Epithelial cell of umbilical artery (primary cell): Measurements from ENCODE around the gene RHOT2. TPM values are rescaled to one million over a fixed set of nuclear protein-coding genes. Genes with fewer than 3 reads are reported as not detected.

Experiments used
- total RNA-seq: library from RNA; depleted of rRNA; stranded (reverse); fragments of >200 nt; gene quantifications from 2 replicates; pipeline ENCODE4 v1.2.3, GENCODE V29; 2014

RHOT2 gene
- total RNA-seq, result 32.1 and 35.7 TPM in 2 replicates

DNA sequence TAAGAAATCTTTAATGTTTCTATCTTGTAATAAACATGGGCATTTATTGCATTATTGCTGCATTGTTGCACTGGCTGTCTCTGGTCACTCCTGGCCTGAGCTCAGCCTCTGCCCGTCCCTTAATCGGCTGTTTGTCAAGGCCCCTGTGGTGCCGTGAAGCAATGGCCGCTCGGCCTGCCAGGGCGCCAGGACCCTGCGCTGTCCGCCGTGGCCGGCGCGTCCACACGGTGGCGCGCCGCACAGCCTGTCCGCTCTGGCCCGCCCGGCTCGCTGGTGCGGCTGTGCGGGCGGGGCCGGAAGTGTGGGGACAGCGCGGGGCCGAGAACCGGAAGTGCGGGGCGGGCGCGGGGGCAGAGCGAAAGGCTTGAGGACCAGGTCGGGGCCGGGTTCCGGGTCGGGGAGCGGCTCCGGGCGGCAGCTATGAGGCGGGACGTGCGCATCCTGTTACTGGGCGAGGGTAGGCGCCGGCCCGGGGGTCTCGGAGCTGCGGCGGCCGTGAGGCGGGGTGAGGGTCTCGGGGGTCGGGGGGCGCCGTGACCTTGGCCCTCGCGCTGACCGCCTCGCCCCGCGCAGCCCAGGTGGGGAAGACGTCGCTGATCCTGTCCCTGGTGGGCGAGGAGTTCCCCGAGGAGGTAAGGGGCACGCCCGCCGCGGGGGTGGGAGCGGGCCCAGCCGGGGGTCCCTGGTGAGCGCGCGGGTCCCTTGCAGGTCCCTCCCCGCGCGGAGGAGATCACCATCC, at the start of gene RHOT2:
Gene RHOT2 (plus strand): TSS at position 353 of the 739 bp plus-strand sequence. CDS start 68 bp downstream, at position 421.

GRCh38 chr16:630815-631405, 37.0 kb upstream of the RHOT2 start, which contains the start of gene WFIKKN1:
TSS of gene WFIKKN1 (plus strand) at chr16:630985. CDS start at chr16:631254, 269 bp downstream.

GRCh38 chr16:636206-637080, 31.5 kb upstream of the RHOT2 start, which contains the start of gene METTL26:
TSS of gene METTL26 (minus strand) at chr16:636305. CDS start at chr16:636290, 15 bp downstream.

DNA sequence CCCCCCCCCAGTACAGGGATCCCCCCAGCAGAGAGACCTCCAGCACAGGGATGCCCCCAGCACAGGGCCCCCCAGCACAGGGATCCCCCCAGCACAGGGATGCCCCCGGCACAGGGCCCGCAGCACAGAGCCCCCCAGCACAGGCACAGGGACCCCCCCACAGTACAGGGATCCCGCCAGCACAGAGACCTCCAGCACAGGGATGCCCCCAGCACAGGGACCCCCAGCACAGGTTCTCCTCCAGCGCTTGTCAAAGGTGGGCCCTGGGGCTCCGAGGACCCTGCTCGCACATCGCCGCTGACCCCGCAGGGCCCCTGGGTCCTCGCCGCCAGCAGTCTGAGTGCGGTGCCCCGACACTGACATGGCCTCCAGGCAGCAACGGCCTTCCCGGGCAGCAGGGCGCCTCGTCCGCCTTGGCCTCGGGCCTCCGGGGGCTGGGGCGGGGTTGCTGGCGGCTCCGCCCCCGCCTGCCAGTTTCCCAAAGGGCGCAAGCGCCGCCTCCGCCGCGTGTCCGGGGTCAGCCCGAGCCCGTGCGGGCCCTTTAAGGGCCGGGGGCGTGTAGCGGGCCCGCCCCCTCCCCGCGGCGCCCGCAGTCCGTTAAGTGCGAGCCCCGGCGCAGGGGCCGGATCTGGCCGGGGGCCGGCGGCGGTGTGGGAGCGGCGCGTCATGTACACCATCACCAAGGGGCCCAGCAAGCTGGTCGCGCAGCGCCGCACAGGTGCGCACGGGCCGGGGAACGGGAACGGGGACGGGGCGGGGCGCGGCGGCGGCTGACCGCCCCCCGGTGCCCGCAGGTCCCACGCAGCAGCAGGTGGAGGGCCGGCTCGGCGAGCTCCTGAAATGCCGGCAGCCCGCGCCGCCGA, 26.4 kb upstream of the RHOT2 start, which contains the start of gene MCRIP2:
Gene MCRIP2 (plus strand): TSS at position 503 of the 863 bp plus-strand sequence. CDS start 164 bp downstream, at position 667.

GRCh38 chr16:648781-649589, 18.9 kb upstream of the RHOT2 start, which contains the start of gene WDR90:
TSS of gene WDR90 (plus strand) at chr16:649365. CDS start at chr16:649417, 52 bp downstream.

DNA sequence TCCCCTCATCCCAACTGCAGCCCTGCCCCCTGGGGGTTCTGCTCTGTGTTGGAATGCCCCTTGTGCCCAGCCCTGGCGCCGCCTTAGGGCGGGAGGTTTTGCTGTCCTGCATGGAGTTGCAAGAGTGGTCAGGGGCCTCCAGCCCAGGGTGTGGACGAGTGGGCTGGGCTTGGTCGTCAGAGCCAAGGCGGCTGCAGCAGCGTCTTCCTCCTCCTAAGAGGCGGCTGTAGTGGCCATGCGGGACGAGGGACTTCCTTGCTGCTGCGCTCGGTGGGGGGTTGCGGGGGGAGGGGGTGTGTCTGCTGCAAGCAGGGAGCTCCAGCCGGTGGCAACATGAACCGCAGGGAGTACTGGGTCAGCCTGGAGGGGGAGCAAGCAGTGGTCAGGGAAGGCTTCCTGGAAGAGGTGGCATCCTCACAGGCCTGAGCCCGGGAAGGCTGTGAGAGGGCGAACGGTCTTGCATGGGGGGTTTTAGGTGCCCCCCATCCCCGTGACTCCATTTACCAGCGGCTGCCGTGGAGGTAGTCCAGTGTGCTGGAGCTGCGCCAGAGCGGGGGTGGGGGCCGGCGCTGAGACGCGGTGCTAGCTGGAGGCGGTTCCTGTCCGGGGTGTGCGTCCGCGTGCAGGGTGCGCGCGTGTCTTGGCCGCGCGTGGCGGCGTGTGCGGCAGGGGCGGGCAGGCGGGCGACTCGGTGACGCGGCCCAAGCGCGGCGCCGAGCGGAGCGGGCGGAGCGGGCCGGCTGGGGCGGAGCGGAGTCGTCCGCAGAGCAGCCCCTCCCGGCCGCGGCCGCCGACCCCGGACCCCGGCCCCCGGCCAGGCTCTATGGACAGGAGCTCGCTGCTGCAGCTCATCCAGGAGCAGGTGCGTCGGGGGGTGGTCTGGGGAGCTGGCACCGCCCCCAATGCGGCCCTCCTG, 7.3 kb downstream of the RHOT2 start, which contains the start of gene RHBDL1:
Gene RHBDL1 (plus strand): TSS at position 704 of the 916 bp plus-strand sequence. CDS start 120 bp downstream, at position 824.

DNA sequence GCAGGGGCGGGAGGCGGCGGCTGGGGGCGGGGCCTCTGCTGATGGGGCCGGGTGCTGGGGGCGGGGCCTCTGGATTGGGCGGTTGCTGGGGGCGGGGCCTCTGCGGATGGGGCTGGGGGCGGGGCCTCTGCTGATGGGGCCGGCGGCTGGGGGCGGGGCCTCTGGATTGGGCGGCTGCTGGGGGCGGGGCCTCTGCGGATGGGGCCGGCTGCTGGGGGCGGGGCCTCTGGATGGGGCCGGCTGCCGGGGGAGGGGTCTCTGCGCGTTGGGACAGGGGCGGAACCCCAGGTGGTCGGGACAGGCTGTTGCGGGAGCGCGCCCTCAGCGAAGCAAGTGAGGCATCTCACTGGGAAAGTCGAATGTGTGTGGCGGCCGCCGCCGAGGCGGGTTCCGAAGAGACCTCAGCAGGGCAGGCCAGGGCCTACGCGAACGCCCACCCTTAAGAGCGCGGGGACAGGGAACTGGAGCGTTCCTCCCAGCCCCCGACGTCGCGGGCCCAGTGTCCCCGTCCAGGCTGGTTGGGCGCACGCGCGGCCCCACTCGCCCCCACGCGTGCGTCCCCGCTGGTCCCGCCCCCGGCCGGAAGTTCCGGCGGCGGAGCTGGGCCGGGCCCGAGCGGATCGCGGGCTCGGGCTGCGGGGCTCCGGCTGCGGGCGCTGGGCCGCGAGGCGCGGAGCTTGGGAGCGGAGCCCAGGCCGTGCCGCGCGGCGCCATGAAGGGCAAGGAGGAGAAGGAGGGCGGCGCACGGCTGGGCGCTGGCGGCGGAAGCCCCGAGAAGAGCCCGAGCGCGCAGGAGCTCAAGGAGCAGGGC, 12.1 kb downstream of the RHOT2 start, which contains the start of gene STUB1:
Gene STUB1 (plus strand): TSS at position 597 of the 811 bp plus-strand sequence. CDS start 116 bp downstream, at position 713.

DNA sequence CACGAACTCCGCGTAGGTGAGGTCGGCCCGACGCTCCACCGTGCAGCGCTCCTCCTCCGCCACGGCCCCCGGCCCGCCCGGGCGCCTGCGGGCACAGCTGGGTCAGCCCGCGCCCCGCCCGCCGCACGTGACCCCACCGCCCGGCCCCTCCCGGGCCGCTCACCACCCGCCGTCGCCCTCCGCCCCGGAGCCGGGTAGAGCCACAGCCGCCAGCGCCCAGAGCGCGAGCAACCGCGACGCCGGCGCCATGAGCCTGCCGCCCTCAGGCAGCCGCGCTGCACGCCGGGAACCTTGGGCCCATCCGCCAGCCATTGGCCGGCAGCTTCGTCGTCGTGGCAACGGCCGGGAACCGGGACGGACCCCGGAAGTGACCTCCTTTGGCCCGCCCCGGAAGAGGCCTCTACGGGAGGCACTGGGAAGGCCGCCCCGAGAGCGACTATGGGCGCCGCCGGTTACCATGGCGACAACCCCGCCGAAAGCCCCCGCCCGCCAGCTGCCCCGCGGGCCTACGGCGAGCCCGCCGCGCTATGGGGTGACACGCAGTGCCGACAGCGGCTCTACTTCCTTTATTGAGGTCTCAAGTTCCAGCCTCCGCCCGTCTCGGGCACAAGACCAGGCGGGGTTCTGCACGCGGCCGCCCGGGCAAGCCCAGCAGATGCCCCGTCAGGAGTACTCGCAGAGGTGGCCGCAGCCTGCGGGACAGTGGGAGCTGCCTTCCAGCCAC, 16.3 kb downstream of the RHOT2 start, which contains the start of gene JMJD8:
Gene JMJD8 (minus strand): TSS at position 264 of the 724 bp plus-strand sequence. CDS start 15 bp downstream, at position 249.

GRCh38 chr16:705431-706188, 37.7 kb downstream of the RHOT2 start, which contains the start of gene FBXL16:
TSS of gene FBXL16 (minus strand) at chr16:705801. CDS start at chr16:697405, 8,396 bp downstream.

GRCh38 chr16:714558-715476, 46.9 kb downstream of the RHOT2 start, which contains the start of gene METRN:
TSS of gene METRN (plus strand) at chr16:715118. CDS start at chr16:715290, 172 bp downstream.

GRCh38 chr16:720990-721764, 53.2 kb downstream of the RHOT2 start, which contains the start of gene ANTKMT:
TSS of gene ANTKMT (plus strand) at chr16:721146. CDS start at chr16:721275, 129 bp downstream.

